Middle frontal gyrus (tissue), 1 donor: ENCODE measurements around the gene NLRP5.
"Not testable (repeated sequence)": the region's sequence is repeated elsewhere in the genome, so short reads cannot be mapped to it uniquely, and the experiment has no call there.

Source experiments
- DNase-seq: peaks from one replicate; pipeline ENCODE4 v3.0.0-alpha.2; 2015; ENCODE audit warnings: low spot score; ENCODE audit errors: extremely low spot score

NLRP5 gene

GRCh38 chr19:56098237-56098636, 111.7 kb downstream of the NLRP5 start:
- not testable (repeated sequence) for DNase-seq

DNA sequence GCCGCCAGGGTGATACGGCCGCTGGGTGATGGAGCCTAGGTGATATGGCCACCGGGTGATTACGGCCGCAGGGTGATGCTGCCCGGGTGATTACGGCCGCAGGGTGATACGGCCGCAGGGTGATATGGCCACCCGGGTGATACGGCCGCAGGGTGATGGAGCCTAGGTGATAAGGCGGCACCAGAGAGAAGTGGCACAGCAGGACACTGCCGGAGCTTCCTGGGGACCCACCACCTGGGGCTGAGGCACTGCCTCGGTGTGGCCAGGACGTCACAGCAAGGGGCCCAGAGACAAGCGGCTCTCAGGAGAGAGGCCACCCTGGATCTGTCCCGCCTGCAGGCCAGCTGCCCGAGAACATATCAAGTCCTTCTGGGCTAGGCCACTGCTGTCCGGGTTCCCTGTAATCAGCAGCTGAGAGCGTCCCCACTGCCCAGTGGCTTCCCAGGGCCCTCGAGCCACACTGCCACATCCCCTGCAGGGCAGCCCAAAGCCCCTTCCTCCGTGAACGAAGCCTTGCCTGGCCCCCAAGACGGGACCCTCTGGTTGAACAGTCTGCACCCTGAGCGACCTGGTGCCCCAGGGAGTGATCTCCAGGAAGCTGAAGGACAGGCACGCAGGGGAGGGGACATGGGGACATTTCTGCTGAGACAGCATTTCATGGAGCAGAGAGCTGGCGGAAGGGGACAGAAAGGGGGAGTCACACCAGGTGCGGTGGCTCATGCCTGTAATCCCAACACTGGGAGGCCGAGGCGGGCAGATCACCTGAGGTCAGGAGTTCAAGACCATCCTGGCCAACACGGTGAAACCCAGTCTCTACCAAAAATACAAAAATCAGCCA, 112.4 kb downstream of the NLRP5 start:
- no peak for DNase-seq

GRCh38 chr19:56099638-56100539, 113.3 kb downstream of the NLRP5 start:
- no peak for DNase-seq

DNA sequence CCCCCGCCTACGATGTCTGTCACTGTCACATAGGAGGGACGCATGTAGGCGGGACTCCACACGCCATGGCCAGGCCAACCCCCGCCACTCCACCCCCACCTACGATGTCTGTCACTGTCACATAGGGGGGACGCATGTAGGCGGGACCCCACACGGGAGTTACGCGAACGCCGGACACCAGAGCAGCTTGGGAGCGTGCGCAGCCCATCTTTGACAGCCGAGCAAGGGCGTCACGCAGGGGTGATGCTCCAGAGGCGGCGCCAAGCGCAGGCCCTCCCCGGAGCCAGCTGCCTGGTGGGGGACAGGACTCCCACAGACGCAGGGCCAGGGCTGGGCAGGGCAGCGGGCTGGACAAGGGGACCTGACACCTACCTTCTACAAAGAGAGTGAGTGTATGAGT, 114.5 kb downstream of the NLRP5 start:
- no peak for DNase-seq

DNA sequence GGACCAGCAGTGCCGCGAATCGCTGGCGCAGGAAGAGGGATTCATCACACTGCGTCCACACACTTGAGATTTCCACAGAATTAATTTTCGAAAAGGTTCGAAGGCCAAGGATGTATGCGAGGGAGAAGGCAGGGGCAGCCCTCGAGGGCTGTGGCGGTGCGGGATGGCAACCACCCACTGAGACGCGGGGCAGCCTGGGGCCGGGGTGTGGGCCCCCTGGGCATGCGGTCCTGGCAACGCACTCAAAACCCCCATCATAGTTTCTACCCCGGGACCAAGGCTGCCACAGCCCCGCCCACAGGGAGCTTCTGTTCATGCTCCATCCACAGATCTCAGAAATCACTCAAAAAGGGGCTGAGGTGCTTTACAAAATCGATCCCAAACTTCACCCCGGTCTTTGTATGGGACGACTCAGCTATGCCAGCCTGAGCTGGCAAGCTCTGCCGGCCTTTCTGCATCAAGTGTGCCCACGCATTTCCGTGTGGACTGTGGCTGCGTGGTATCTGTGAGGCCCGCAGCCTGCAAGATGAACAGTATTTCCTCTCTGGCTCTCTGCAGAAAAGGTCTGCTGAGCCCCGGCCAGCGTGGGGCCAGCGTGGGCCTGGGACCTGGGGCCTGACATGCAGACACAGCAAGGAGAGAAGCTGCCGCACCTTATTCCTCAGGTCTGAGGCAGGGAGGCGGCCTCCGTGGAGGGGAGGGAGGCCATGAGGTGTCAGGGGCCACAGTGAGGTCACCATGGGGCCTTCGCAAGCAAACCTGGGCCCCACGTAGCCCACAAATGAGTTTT, 115.4 kb downstream of the NLRP5 start:
- no peak for DNase-seq

DNA sequence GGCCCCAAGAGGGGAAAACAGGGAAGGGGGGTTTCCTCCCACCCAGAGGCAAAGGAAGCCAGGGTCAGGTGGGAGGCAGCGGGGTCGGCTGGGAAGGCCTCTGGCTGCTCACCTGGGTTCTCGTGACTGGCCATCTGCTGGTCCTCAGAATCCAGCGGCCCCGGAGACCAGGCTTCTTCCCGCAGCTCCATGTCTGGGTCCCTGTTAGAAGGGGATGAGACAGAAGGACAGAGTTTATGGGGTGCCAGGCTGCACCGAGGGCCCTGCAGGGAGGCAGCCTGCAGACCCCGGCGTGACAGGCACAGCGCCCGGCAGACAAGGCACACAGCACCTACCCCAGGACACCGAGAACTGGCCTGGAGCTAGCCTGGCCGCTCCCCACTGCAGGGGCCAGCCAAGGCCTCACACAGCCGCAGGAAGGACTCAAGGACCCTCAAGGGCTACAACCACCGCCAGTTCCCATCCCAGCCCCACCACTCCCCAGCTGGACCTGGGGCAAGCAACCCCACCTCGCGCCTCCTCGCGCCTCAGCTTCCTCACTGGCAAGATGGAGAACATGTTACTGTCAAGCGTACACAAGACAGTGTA, 116.5 kb downstream of the NLRP5 start:
- no peak for DNase-seq

DNA sequence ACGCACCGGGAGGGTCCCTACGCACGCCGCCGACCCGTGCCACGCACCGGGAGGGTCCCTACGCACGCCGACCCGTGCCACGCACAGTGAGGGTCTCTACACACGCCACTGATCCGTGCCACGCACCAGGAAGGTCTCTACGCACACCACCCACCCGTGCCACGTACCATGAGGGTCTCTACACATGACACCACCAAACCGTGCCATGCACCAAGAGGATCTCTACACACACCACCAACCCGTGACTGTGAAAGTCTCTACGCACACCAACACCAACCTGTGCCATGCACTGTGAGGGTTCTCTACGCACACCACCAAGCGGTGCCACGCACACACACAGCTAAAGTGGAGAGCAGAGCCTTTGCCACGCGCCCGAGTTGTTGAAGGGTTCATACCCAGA, 117.8 kb downstream of the NLRP5 start:
- DNase-seq, result no peak

GRCh38 chr19:56105090-56105701, 118.6 kb downstream of the NLRP5 start:
- peak; percentile 31 for DNase-seq

- DNase-seq, result not testable (repeated sequence)
These were observed 119.3 kb downstream of the NLRP5 start for GRCh38 chr19:56105831-56106396.

- DNase-seq, result no peak
These were observed 119.8 kb downstream of the NLRP5 start for GRCh38 chr19:56106397-56106849.

DNA sequence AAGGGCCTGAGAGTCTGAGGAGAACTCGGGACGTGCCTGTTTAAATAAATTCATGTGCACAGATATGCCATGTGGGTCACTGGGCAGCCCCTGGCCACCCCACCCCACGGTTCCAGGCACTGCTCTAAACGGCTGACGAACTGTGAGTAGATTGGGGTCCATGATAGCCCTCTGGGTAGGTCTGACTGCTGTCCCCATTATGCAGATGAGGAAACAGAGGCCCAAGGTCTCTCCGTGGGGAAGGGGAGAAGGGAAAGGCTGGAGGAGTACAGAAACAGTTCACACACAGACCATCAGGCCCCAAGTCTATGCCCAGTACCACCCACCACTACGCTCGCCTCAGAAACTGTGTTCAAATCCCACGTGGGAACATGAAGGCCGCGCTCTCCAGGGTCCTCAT, 120.4 kb downstream of the NLRP5 start:
- no peak for DNase-seq

- DNase-seq, result no peak
These were observed 121.2 kb downstream of the NLRP5 start for GRCh38 chr19:56107626-56108351.

DNA sequence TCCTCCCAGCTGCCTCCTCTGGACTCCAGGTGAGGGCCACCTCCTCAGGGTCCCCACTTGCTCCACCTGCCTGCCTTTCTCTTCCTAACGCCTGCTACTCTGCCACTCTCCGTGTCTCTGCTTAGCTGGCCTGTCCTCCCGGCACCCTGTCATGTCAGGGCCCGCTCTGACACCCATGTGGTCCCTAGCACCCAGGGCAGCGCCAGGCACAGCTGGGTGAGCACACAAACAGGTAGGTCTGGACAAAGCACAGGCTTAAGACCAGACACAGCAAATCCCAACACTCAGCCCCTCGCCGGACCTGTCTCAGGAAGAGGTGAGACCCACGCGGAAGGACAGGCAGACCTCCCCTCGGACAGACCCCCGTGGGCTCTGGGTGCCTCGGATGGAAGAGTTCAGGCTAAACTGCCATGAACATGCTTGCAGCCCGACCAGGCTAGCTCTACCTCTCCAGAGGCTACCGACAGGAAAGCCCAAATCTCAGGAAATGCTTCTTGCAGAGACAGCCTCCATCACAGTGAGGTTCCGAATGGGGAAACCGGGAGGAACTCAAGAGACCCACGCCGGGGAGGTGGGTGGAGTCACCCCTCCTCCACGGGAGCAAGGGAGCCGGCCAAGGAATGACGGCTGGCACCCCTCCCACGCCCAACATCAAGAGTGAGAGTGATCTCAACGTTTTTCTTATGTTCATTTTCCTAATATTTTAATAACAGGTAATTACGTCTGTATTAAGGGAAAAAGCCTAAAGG, 122.0 kb downstream of the NLRP5 start:
- no peak for DNase-seq

DNA sequence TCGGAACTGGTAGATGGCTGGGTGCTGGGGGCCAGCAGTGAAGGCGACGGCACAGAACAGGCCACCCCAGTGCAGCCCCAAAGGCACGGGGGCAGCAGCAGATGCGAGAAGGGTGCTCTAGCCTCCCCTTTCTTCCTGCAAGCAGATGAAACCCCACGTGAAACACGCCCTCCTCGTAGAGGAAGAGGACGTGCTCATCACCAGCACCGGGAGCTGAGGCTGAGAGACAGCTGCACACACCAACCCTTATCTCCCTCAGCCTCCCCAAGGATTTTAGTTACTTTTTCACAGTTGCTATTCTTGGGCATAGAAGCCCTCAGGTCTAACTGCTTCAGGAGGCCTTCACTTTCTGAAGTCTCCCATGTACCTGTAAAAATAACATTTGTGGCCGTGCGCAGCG, 122.7 kb downstream of the NLRP5 start:
- DNase-seq, result no peak

- no peak for DNase-seq
These were observed 124.2 kb downstream of the NLRP5 start for GRCh38 chr19:56110515-56111448.
